A673 (cell line): ENCODE results near the gene LYZL6.

Experiments used
- CTCF ChIP-seq: fragments of 300-800, 200-600 bp; sonication (generic); conservative IDR thresholded peaks from 2 replicates; pipeline ENCODE4 v1.5.1; 2017; ENCODE audit warnings: low read depth, mild to moderate bottlenecking, antibody characterized with exemption, low read length, moderate library complexity, mixed read lengths
- EZH2 ChIP-seq: fragments of 200-600 bp; sonication (generic); IDR thresholded peaks from 2 replicates; pipeline ENCODE4 v1.6.1; 2017; ENCODE audit warnings: borderline replicate concordance, low read depth, mild to moderate bottlenecking, mixed read lengths, antibody characterized with exemption, low read length; ENCODE audit not compliant: poor library complexity, severe bottlenecking

GRCh38 chr17:35889241-35889640, 54.3 kb downstream of the LYZL6 start:
- no peak for TF ChIP-seq CTCF
- no peak for TF ChIP-seq EZH2
